Mesendoderm (in vitro differentiated cells): Measurements from ENCODE around the gene PDE4D.

Experiments
- DNase-seq: peaks from one replicate; pipeline ENCODE4 v3.0.0; 2013
- H2AK5ac ChIP-seq: 2 replicates; pipeline ENCODE4 v1.6.1; 2013; ENCODE audit warnings: low read length, inconsistent platforms
- H2BK120ac ChIP-seq: 2 replicates; pipeline ENCODE4 v1.6.1; 2013; ENCODE audit warnings: low read depth, mild to moderate bottlenecking, low read length, moderate library complexity, mixed read lengths
- H2BK15ac ChIP-seq: replicated peaks from 2 replicates; pipeline ENCODE4 v1.6.1; 2013; ENCODE audit warnings: low read depth, mild to moderate bottlenecking, moderate library complexity
- H2BK5ac ChIP-seq: 2 replicates; pipeline ENCODE4 v1.6.1; 2013; ENCODE audit warnings: low read length, inconsistent platforms
- H3K18ac ChIP-seq: 2 replicates; pipeline ENCODE4 v1.6.1; 2013; ENCODE audit warnings: mild to moderate bottlenecking, low read length, mixed read lengths
- H3K23ac ChIP-seq: one replicate; pipeline ENCODE4 v1.6.1; 2013; ENCODE audit warnings: low read length
- H3K27ac ChIP-seq: 2 replicates; pipeline ENCODE4 v1.5.1; 2013; ENCODE audit warnings: low read depth, mild to moderate bottlenecking, inconsistent platforms, low read length, moderate library complexity
- H3K27me3 ChIP-seq: 2 replicates; pipeline ENCODE4 v1.6.1; 2013; ENCODE audit warnings: low read length, control low read depth, mild to moderate bottlenecking, inconsistent platforms; ENCODE audit not compliant: insufficient read depth, poor library complexity
- H3K36me3 ChIP-seq: 2 replicates; pipeline ENCODE4 v1.6.1; 2013; ENCODE audit warnings: low read length, inconsistent platforms; ENCODE audit not compliant: control insufficient read depth, insufficient read depth
- H3K4ac ChIP-seq: one replicate; pipeline ENCODE4 v1.6.1; 2013; ENCODE audit warnings: low read depth, mild to moderate bottlenecking, low read length, moderate library complexity
- H3K4me1 ChIP-seq: 2 replicates; pipeline ENCODE4 v1.6.1; 2013; ENCODE audit warnings: low read depth, low read length, inconsistent platforms; ENCODE audit not compliant: control insufficient read depth
- H3K4me2 ChIP-seq: 2 replicates; pipeline ENCODE4 v1.6.1; 2013; ENCODE audit warnings: low read length
- H3K4me3 ChIP-seq: 2 replicates; pipeline ENCODE4 v1.5.1; 2013; ENCODE audit warnings: mild to moderate bottlenecking, low read length
- H3K56ac ChIP-seq: one replicate; pipeline ENCODE4 v1.6.1; 2013; ENCODE audit warnings: low read length
- H3K79me1 ChIP-seq: 2 replicates; pipeline ENCODE4 v1.6.1; 2013; ENCODE audit warnings: low read length, inconsistent platforms
- H3K79me2 ChIP-seq: 2 replicates; pipeline ENCODE4 v1.6.1; 2013; ENCODE audit warnings: mild to moderate bottlenecking, low read length; ENCODE audit not compliant: control insufficient read depth, insufficient read depth
- H3K9ac ChIP-seq: 2 replicates; pipeline ENCODE4 v1.6.1; 2013; ENCODE audit warnings: low read length, inconsistent platforms
- H4K5ac ChIP-seq: one replicate; pipeline ENCODE4 v1.6.1; 2013; ENCODE audit warnings: low read length
- H4K8ac ChIP-seq: one replicate; pipeline ENCODE4 v1.6.1; 2013; ENCODE audit warnings: low read depth, mild to moderate bottlenecking, control low read depth, low read length, moderate library complexity
- WGBS: extraction: QIAGEN DNeasy Blood & Tissue Kit; methylation state at CpG from one replicate; pipeline ENCODE4 v1.1.7; 2013; ENCODE audit warnings: low lambda C conversion rate, missing lambda C conversion rate; ENCODE audit not compliant: insufficient coverage; ENCODE audit errors: extremely low coverage; 5-methylcytosine and 5-hydroxymethylcytosine counted together

Gene PDE4D

DNA sequence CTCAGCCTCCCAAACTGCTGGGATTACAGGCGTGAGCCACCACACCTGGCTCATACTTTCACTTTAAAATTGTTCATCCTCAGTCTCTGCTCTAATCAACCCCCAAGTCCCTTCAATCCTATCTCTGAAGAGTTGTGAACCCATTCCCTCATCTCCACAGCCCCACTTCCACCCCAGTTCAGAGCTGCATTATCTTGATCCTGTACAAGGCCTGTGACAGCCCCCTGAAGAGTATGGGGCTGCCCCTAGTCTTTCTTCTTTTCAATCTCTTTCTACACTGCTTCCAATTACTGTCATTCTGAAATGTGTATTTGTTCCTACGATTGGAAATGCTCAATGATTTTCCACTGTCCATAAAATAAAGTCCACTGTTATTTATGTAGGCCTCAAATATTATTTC is 722.4 kb downstream of the PDE4D start:
- Histone ChIP-seq H2BK120ac (no peak overlapping the region), H3K36me3 (no peaks in the 10 kb centered on the region), H3K4me1 (no peaks in the 10 kb centered on the region), H3K4me2 (no peak overlapping the region), H4K8ac (no peak overlapping the region), H3K4ac (no peak overlapping the region), H3K9ac (no peak overlapping the region), H3K27ac (no peak overlapping the region), H3K18ac (no peak overlapping the region), H2AK5ac (no peak overlapping the region), H3K23ac (no peak overlapping the region), H2BK5ac (no peak overlapping the region), H4K5ac (no peak overlapping the region), H3K56ac (no peak overlapping the region), H3K4me3 (no peak overlapping the region), H3K27me3 (no peaks in the 10 kb centered on the region), H2BK15ac (no peak overlapping the region), H3K79me2 (no peaks in the 10 kb centered on the region), H3K79me1 (no peaks in the 10 kb centered on the region)
- no peak for DNase-seq
- WGBS = no CpG with 5 or more reads among the region's 2 CpGs

DNA sequence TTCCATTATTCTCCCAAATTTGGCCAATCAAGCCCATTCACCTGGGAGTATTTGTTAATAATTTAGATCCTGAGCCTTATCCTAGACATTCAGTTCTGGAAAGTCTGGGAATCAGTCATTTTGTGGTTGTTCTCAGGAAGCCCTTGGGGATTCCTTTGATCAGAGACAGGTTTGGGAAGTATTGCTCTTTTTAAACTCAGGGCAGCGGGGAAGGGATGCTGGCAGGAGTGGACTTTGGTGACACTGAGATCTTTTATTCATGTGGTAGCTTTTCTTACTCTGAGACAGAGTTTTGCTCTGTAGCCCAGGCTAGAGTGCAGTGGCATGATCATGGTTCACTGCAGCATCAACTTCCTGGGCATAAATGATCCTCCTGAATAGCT is 723.8 kb downstream of the PDE4D start:
- no peak overlapping the region for H2BK15ac ChIP-seq
- no peak overlapping the region for H3K4me2 ChIP-seq
- no peak overlapping the region for H3K23ac ChIP-seq
- H3K4me1 ChIP-seq = no peaks in the 10 kb centered on the region
- no peaks in the 10 kb centered on the region for H3K36me3 ChIP-seq
- no peak overlapping the region for H2BK120ac ChIP-seq
- H2AK5ac ChIP-seq = no peak overlapping the region
- H4K8ac ChIP-seq = no peak overlapping the region
- H2BK5ac ChIP-seq = no peak overlapping the region
- H3K27me3 ChIP-seq = no peaks in the 10 kb centered on the region
- H3K79me2 ChIP-seq = no peaks in the 10 kb centered on the region
- no peak overlapping the region for H3K9ac ChIP-seq
- no peak overlapping the region for H3K27ac ChIP-seq
- H3K4ac ChIP-seq = no peak overlapping the region
- H4K5ac ChIP-seq = no peak overlapping the region
- H3K56ac ChIP-seq = no peak overlapping the region
- H3K4me3 ChIP-seq = no peak overlapping the region
- H3K79me1 ChIP-seq = no peaks in the 10 kb centered on the region
- H3K18ac ChIP-seq = no peak overlapping the region
- no CpG with 5 or more reads among the region's 1 CpG for WGBS
- DNase-seq = no peak

DNA sequence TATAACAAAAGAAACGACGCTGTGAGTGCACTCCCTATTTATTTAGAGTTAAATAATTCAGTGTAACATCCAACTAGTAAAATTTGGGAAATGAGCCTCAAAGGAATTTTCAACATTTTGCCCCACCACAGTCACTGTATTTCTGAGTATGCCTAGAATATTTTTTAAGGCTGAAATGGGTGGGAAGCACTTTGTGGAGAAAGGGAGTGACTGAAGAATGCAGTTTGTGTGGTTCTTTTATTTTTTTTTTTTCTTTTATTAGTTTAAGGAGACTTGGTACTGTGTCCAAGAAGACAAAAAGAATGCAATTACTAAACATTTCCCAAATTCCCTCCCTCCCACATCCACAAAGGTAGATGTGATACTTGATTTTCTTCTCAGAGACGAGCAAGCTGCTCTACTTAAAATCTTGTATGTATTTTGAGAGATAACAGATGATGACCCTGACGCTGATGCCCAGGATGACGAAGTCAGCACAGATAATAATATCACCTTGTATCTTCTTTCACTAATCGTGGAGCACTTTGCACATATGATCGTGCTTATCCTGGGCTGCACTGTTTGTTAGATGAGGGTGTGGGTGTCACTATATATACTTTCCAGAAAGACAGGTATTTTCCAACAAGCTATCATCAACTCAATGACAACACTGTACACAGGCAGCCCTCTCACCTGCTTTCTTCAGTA is 724.3 kb downstream of the PDE4D start:
- Histone ChIP-seq H3K4me2 (no peak overlapping the region), H3K79me1 (no peaks in the 10 kb centered on the region), H3K23ac (no peak overlapping the region), H2BK15ac (no peak overlapping the region), H4K8ac (no peak overlapping the region), H3K9ac (no peak overlapping the region), H3K4ac (no peak overlapping the region), H3K4me1 (no peaks in the 10 kb centered on the region), H4K5ac (no peak overlapping the region), H3K79me2 (no peaks in the 10 kb centered on the region), H3K4me3 (no peak overlapping the region), H3K27me3 (no peaks in the 10 kb centered on the region), H2BK120ac (no peak overlapping the region), H2BK5ac (no peak overlapping the region), H3K18ac (no peak overlapping the region), H3K56ac (no peak overlapping the region), H2AK5ac (no peak overlapping the region), H3K27ac (no peak overlapping the region), H3K36me3 (no peaks in the 10 kb centered on the region)
- WGBS = no CpG with 5 or more reads among the region's 7 CpGs
- DNase-seq = no peak

DNA sequence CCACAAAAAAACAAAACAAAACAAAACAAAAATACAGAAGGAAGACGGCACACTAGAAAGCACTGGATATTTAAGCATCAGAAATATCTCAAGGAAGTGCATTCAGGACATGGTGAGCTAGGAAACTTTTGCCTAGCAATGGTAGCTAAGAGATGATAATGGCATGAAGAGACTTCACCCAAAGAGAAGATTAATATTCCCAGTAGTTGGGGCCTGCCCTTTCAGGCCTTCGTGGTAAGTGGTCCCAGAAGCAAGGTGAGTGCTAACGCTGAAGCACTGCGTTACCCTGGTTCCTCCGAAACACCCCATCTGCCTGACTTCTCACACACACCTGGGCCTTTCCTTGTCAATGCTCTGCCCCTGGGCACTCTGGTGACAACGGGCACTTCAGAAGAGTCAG is 725.5 kb downstream of the PDE4D start:
- H3K27me3 ChIP-seq = no peaks in the 10 kb centered on the region
- H2BK15ac ChIP-seq = no peak overlapping the region
- no peak overlapping the region for H2BK5ac ChIP-seq
- no peak overlapping the region for H3K4me2 ChIP-seq
- no peak overlapping the region for H3K27ac ChIP-seq
- H2AK5ac ChIP-seq = no peak overlapping the region
- H3K79me1 ChIP-seq = no peaks in the 10 kb centered on the region
- H3K4me3 ChIP-seq = no peak overlapping the region
- no peak overlapping the region for H3K4ac ChIP-seq
- H3K36me3 ChIP-seq = no peaks in the 10 kb centered on the region
- no peaks in the 10 kb centered on the region for H3K4me1 ChIP-seq
- no peak overlapping the region for H3K18ac ChIP-seq
- H2BK120ac ChIP-seq = no peak overlapping the region
- no peak overlapping the region for H3K9ac ChIP-seq
- H3K23ac ChIP-seq = no peak overlapping the region
- no peaks in the 10 kb centered on the region for H3K79me2 ChIP-seq
- no peak for DNase-seq
- H4K5ac ChIP-seq = no peak overlapping the region
- H4K8ac ChIP-seq = no peak overlapping the region
- H3K56ac ChIP-seq = no peak overlapping the region
- no CpG with 5 or more reads among the region's 6 CpGs for WGBS

DNA sequence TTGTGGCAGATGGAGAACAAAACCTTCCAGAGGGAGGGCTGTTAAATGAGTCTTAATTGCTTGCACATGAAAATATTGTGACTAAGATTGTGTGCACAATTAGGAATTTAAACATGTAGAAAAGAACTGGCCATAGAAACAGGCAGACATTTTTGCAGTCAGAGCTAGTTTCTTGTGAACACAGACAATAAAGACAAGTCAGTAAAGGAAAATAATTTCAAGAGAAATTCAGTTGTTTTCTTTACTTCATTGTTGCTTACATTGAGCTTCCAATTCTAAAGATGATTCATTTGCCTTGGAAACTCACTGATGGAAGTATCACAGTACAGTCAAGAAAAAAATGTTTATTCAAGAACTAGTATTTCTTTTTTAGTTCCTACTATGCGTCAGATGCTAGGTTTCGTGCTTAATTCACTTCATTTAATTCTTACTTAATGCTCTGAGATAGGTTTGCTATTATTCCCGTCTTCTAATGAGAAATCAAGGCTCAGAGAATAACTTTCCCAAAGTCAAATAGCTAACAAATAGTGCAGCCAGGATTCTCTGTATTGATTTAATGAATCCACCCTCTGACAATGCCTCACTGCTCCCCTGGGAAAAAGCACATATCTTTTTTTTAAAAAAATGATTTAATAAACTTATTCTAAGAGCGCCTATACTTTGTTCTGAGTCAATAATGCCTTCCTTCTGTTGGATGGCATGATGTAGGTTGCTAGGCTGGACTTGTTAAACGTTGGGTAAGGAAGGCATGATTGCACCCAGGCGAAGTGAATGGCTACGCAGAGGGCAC is 729.3 kb downstream of the PDE4D start:
- Histone ChIP-seq H3K23ac (no peak overlapping the region), H3K27me3 (no peaks in the 10 kb centered on the region), H4K5ac (no peak overlapping the region), H2BK15ac (no peak overlapping the region), H3K79me1 (no peaks in the 10 kb centered on the region), H3K4me1 (no peaks in the 10 kb centered on the region), H3K18ac (no peak overlapping the region), H2BK120ac (no peak overlapping the region), H3K9ac (no peak overlapping the region), H3K4ac (no peak overlapping the region), H3K4me3 (no peak overlapping the region), H3K79me2 (no peaks in the 10 kb centered on the region), H3K27ac (no peak overlapping the region), H3K36me3 (no peaks in the 10 kb centered on the region), H4K8ac (no peak overlapping the region), H2BK5ac (no peak overlapping the region), H3K4me2 (no peak overlapping the region), H3K56ac (no peak overlapping the region), H2AK5ac (no peak overlapping the region)
- DNase-seq = no peak
- no CpG with 5 or more reads among the region's 7 CpGs for WGBS
